NCI-H2107 (cell line): ENCODE results near the gene MDK.
"Not testable (repeated sequence)": the region's sequence is repeated elsewhere in the genome, so short reads cannot be mapped to it uniquely, and the experiment has no call there.

Experiments
- DNase-seq: peaks from one replicate; lab custom pipeline; 2025; lab: John Stamatoyannopoulos, UW

Gene MDK

GRCh38 chr11:46369458-46370152, 11.9 kb upstream of the MDK start:
- peak; percentile 39 for DNase-seq

- no peak for DNase-seq
Observed at GRCh38 chr11:46370253-46370652, 11.2 kb upstream of the MDK start.

GRCh38 chr11:46371262-46371661, 10.2 kb upstream of the MDK start:
- DNase-seq = not testable (repeated sequence)

GRCh38 chr11:46372086-46372485, 9.4 kb upstream of the MDK start:
- no peak for DNase-seq

GRCh38 chr11:46372501-46372900, 9.0 kb upstream of the MDK start:
- not testable (repeated sequence) for DNase-seq

GRCh38 chr11:46373787-46374740, 7.4 kb upstream of the MDK start:
- DNase-seq = no peak

- no peak for DNase-seq
Observed at GRCh38 chr11:46374815-46375214, 6.7 kb upstream of the MDK start.

- no peak for DNase-seq
Observed at GRCh38 chr11:46375392-46376101, 5.9 kb upstream of the MDK start.

GRCh38 chr11:46376258-46377050, 5.0 kb upstream of the MDK start:
- no peak for DNase-seq

- DNase-seq = no peak
Observed at GRCh38 chr11:46377290-46377689, 4.2 kb upstream of the MDK start.

- DNase-seq = no peak
Observed at GRCh38 chr11:46377831-46378230, 3.6 kb upstream of the MDK start.

- no peak for DNase-seq
Observed at GRCh38 chr11:46378296-46378695, 3.2 kb upstream of the MDK start.

GRCh38 chr11:46378811-46379481, 2.5 kb upstream of the MDK start:
- DNase-seq = no peak

GRCh38 chr11:46379482-46380293, 1.8 kb upstream of the MDK start:
- DNase-seq = not testable (repeated sequence)

GRCh38 chr11:46380340-46381047, 975 bp upstream of the MDK start:
- DNase-seq = no peak

GRCh38 chr11:46381819-46382645, 563 bp downstream of the MDK start:
- no peak for DNase-seq

- no peak for DNase-seq
Observed at GRCh38 chr11:46382646-46383403, 1.4 kb downstream of the MDK start.

- DNase-seq = no peak
Observed at GRCh38 chr11:46383404-46383758, 1.9 kb downstream of the MDK start.
